ENCODE data around the gene IL25.

GRCh38 chr14:23380197-23380914 lies 7.7 kb downstream of the IL25 start:
- TF ChIP-seq, protein P1, sequence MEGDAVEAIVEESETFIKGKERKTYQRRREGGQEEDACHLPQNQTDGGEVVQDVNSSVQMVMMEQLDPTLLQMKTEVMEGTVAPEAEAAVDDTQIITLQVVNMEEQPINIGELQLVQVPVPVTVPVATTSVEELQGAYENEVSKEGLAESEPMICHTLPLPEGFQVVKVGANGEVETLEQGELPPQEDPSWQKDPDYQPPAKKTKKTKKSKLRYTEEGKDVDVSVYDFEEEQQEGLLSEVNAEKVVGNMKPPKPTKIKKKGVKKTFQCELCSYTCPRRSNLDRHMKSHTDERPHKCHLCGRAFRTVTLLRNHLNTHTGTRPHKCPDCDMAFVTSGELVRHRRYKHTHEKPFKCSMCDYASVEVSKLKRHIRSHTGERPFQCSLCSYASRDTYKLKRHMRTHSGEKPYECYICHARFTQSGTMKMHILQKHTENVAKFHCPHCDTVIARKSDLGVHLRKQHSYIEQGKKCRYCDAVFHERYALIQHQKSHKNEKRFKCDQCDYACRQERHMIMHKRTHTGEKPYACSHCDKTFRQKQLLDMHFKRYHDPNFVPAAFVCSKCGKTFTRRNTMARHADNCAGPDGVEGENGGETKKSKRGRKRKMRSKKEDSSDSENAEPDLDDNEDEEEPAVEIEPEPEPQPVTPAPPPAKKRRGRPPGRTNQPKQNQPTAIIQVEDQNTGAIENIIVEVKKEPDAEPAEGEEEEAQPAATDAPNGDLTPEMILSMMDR (IDR thresholded peaks at IDR 0.05; ENCODE audit: low read length), result no peak; the same call in 1 of the 2 replicates
- no peak for TF ChIP-seq EZH2 (IDR thresholded peaks at IDR 0.05; ENCODE audit: borderline replicate concordance, low read length)

Measured in OCI-LY1 (cell line).